Activated CD4-positive, alpha-beta memory T cell treated with anti-CD3 and anti-CD28 coated beads, Interleukin-2, amount 10 ng/mL, durations not matched to agents 7 days and 5 days (primary cell): ENCODE results near the gene SEMA4D. TPM values are rescaled to one million over a fixed set of nuclear protein-coding genes. Genes with fewer than 3 reads are reported as not detected.
A peak's percentile ranks its signal among the peaks of the same experiment; 100 is the strongest.

ENCODE experiments used
- CTCF ChIA-PET: fragments of 350-600 bp; sonication (Branson Sonifier 250); formaldehyde crosslinking; loops from one replicate; lab custom pipeline; 2021; ENCODE audit warnings: antibody characterized with exemption, inconsistent platforms; lab: Charles Lee
- POLR2A ChIA-PET: fragments of 350-600 bp; sonication (Branson Sonifier 250); formaldehyde crosslinking; loops from one replicate; lab custom pipeline; 2021; ENCODE audit warnings: antibody characterized with exemption; lab: Charles Lee
- DNase-seq: peaks from one replicate; pipeline ENCODE4 v3.0.0-alpha.2; 2020
- H3K27ac Mint-ChIP-seq: one replicate; pipeline ENCODE4 v1.8.0; 2021; ENCODE audit warnings: mild to moderate bottlenecking, mixed read lengths
- H3K27me3 Mint-ChIP-seq: one replicate; pipeline ENCODE4 v1.8.0; 2021; ENCODE audit warnings: mixed read lengths
- H3K36me3 Mint-ChIP-seq: one replicate; pipeline ENCODE4 v1.8.0; 2021; ENCODE audit warnings: low read depth, mixed read lengths
- H3K4me1 Mint-ChIP-seq: one replicate; pipeline ENCODE4 v1.8.0; 2021; ENCODE audit warnings: mixed read lengths
- H3K4me3 Mint-ChIP-seq: one replicate; pipeline ENCODE4 v1.8.0; 2021; ENCODE audit warnings: mild to moderate bottlenecking, mixed read lengths
- H3K9me3 Mint-ChIP-seq: one replicate; pipeline ENCODE4 v1.8.0; 2021; ENCODE audit warnings: mixed read lengths
- total RNA-seq, 2 experiments: library from RNA; stranded (reverse); gene quantifications; one replicate each; pipeline ENCODE4 v1.2.3, GENCODE V29; 2021

The SEMA4D gene
- total RNA-seq, 2 experiments from 2014 or later: 339 to 350 TPM

DNA sequence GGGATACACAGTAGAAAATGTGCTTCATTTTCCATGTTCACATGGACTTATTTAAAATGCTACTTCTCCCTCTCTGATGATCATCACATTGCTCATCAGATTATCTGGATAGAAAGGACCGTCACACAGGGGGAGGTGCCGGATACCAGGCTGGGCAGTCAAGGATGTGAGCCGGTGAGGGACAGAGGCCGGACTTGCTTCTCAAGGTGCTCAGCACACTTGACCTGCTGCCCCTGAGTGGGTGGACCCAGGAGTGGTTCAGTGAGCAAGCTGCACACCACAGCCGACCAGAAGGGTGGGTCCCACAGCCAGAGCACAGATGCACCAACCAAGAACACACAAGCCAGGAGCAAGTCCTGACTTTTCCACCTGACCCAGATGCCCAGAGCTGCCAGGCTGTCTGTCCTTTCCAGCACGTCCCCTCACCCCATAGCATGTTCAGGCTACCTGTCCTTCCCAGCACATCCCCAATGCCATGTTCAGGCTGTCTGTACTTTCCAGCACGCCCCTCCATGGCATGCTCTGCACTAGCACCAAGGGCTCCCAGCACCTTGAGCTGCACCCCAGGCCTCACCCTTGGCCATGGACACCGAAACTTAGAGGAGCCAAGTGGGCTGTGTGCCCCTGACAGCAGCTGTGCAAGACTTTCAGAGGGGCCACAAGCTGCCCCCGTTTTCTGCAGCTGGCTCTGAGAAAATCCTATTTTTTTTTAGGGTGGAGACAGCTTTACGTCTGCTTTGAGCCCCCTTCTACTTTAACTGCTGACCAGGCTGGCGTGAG is 101.8 kb downstream of the SEMA4D start:
- Mint-ChIP-seq H3K9me3 (no peaks in the 10 kb centered on the region), H3K4me1 (peaks cover 7% of the 10 kb centered on the region), H3K36me3 (peaks cover 89% of the 10 kb centered on the region), H3K27me3 (no peaks in the 10 kb centered on the region), H3K27ac (no peak overlapping the region), H3K4me3 (no peak overlapping the region)
- ChIA-PET CTCF (interaction anchor here (1.0 kb wide), 1 partner anchor 8 kb away, joined by 3 read pairs; no protein-coding TSS in a partner anchor), POLR2A (interaction anchor here (1.5 to 3.5 kb wide), 4 partner anchors 8 to 14 kb away, joined by 3 to 11 read pairs (median 5); no protein-coding TSS in a partner anchor)
- no peak for DNase-seq

DNA sequence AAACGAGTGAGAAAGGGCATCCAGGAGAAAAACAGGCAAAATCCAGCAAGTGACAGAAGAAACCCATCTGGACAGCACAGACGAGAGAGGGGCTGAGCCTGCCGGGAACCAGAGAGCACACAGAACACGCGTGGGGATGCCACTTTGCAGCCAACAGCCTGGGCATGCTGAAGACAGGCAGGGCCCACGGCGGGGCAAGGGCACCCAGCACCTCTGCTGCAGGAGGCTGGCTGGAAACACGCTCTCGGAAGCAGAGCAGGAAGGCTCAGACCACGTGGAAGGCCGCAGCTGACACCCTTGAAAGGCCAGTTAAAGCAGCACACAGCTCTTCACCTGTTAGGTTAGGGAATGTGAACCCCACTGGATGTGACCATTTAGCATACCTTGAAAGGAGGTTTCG is 103.5 kb downstream of the SEMA4D start:
- Mint-ChIP-seq H3K36me3 (peaks cover 90% of the 10 kb centered on the region), H3K4me1 (peaks cover 13% of the 10 kb centered on the region), H3K9me3 (no peaks in the 10 kb centered on the region), H3K27ac (no peak overlapping the region), H3K27me3 (no peaks in the 10 kb centered on the region), H3K4me3 (no peak overlapping the region)
- DNase-seq: no peak
- ChIA-PET CTCF (no interaction called here), POLR2A (interaction anchor here (1.4 to 2.1 kb wide), 3 partner anchors 14 to 50 kb away, joined by 4 to 6 read pairs (median 4); no protein-coding TSS in a partner anchor)

DNA sequence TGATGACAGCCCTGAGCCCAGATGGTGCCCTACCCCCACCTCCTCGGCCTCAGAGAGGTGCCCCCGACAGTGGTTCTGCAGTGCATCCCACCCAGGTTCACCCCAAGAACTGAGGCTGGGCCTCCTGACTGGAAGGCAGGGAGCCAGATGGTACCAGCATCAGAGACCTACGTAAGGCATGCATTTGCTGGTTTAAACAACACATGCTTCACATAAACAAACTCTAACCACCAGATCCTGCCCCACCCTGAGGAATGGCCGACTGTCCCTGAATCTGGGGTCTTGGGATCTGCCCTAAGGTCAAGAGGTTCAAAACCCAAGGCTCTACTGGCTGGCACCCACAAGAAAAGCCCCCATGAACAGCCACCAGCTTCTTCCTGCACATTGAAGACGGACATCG is 106.3 kb downstream of the SEMA4D start:
- no peaks in the 10 kb centered on the region for H3K9me3 Mint-ChIP-seq
- peaks cover 9% of the 10 kb centered on the region for H3K4me1 Mint-ChIP-seq
- CTCF ChIA-PET: no interaction called here
- no peak overlapping the region for H3K4me3 Mint-ChIP-seq
- no peak for DNase-seq
- POLR2A ChIA-PET: no interaction called here
- no peak overlapping the region for H3K27ac Mint-ChIP-seq
- H3K27me3 Mint-ChIP-seq: no peaks in the 10 kb centered on the region
- peaks cover 90% of the 10 kb centered on the region for H3K36me3 Mint-ChIP-seq

DNA sequence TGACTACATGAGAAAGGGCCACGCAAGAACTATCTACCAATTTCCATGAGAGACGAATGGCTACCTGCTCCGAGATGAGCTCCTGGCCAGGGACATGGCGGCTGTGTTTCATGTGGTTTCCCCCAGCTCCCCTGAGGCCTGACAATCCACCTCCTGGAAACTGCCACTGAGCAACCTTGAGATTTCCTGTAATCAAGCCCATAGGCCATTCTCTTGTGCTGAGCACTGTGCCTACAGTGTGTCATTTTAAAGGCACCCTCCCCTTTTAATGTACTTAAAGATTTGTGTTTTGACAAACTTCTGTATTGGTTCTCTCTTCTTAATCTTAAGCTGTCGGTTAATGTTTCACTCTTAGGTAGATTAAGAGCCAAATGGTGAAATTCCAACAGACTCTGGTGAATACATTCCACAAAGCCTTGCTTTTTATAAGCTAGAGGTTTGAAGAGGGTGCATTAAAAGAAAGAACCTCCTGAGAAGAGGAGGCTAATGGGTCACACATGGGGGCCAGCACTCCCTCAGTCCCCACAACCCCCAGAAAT is 107.3 kb downstream of the SEMA4D start:
- ChIA-PET CTCF (no interaction called here), POLR2A (interaction anchor here (0.8 to 1.0 kb wide), 4 partner anchors 11 to 34 kb away, joined by 3 to 4 read pairs (median 3); no protein-coding TSS in a partner anchor)
- Mint-ChIP-seq H3K4me1 (peaks cover 9% of the 10 kb centered on the region), H3K9me3 (no peaks in the 10 kb centered on the region), H3K36me3 (peaks cover 91% of the 10 kb centered on the region), H3K4me3 (no peak overlapping the region), H3K27me3 (no peaks in the 10 kb centered on the region), H3K27ac (peak overlapping the region; percentile 35)
- no peak for DNase-seq

DNA sequence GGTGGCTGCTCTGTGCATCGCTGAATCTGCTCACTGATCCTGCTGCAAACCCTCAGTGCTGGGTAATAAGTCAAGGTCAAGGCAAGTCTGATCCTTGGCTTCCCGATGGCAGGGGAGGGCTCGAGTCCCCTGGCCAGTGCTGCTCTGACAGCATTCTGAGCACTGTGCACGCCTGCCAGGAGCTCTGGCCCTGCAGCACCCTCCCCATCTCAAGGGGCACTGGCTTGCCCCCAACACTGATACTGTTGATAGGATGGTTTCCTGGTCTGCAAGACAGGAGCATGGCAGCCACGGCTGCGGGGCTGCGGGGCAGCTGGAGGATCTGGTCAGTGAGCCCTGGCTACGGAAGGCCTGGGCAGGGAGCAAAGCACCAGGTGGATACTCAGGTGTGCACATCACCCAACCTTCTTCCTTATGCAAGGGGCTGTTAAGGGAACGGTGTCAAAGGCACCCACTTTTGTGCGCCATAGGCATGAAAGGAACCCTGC is 107.8 kb downstream of the SEMA4D start:
- POLR2A ChIA-PET: interaction anchor here (1.0 kb wide), 2 partner anchors 16 to 17 kb away, joined by 3 read pairs; no protein-coding TSS in a partner anchor
- Mint-ChIP-seq H3K4me1 (peaks cover 12% of the 10 kb centered on the region), H3K27ac (peak overlapping the region; percentile 40), H3K27me3 (no peaks in the 10 kb centered on the region), H3K4me3 (no peak overlapping the region), H3K36me3 (peaks cover 93% of the 10 kb centered on the region), H3K9me3 (no peaks in the 10 kb centered on the region)
- DNase-seq: no peak
- CTCF ChIA-PET: no interaction called here

DNA sequence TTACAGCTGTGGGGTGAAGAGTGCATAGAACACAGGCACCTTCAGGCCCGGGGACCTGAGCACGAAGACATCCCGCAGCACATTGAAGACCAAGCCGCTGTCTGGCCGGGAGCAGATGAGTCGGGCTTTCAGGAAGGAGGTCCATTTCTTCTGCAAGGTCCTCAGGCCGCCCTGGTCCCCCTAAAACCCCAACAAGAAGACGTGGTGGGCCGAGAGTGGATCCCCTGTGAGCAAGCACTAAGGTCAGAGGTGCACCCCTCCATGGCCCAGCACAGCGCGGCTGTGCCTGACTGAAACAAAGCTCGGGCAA is 109.1 kb downstream of the SEMA4D start:
- Mint-ChIP-seq H3K36me3 (peaks cover 90% of the 10 kb centered on the region), H3K4me1 (peaks cover 20% of the 10 kb centered on the region), H3K27ac (no peak overlapping the region), H3K4me3 (no peak overlapping the region), H3K9me3 (no peaks in the 10 kb centered on the region), H3K27me3 (no peaks in the 10 kb centered on the region)
- POLR2A ChIA-PET: interaction anchor here (1.1 to 2.0 kb wide), 3 partner anchors 14 to 77 kb away, joined by 4 to 5 read pairs (median 4); no protein-coding TSS in a partner anchor
- no peak for DNase-seq
- CTCF ChIA-PET: interaction anchor here (0.8 kb wide), 1 partner anchor 62 kb away, joined by 3 read pairs; no protein-coding TSS in a partner anchor

DNA sequence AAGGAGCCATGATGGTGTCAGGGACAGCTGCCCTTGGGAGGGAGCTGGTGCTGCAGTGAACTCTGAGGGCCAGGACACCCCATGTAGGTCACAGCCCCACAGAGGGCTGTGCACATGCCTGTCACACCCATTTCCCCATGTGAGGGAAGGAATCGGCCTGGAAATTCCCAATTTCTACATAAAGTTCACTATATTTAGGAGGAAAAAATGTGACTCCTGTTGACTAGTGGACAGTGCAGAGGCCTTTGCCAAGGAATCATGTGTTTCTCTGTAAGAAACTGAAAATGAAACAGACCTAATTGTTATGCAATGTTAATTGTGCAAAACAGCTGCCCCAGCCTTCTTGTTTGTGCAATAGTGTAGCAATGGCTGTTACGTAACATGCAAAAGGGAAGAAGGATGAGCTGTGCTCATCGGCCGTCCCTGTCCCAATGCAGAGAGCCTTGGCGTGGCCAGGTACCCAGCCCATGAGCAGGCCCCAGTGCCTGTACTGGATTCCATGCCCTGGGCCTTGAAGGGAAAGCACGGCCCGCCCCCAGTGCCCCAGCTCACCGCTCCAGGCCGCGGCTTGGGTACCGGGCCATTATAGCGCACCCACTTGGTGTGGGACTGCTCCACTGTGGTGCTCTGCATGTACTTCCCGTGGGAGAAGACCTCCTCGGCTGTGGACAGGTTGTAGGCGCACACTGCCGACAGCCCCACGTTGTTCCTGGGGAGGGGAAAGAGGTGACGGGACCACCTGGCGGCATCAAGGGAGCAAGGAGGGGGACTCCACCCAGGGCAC is 109.6 kb downstream of the SEMA4D start:
- Mint-ChIP-seq H3K4me1 (peaks cover 24% of the 10 kb centered on the region), H3K9me3 (no peaks in the 10 kb centered on the region), H3K27ac (peak overlapping the region; percentile 26), H3K4me3 (no peak overlapping the region), H3K27me3 (no peaks in the 10 kb centered on the region), H3K36me3 (peaks cover 89% of the 10 kb centered on the region)
- DNase-seq: no peak
- ChIA-PET POLR2A (interaction anchor here (1.1 to 2.0 kb wide), 5 partner anchors 8 to 77 kb away, joined by 3 to 5 read pairs (median 4); no protein-coding TSS in a partner anchor), CTCF (interaction anchor here (0.7 to 0.8 kb wide), 2 partner anchors 63 to 160 kb away, joined by 3 to 5 read pairs; no protein-coding TSS in a partner anchor)

DNA sequence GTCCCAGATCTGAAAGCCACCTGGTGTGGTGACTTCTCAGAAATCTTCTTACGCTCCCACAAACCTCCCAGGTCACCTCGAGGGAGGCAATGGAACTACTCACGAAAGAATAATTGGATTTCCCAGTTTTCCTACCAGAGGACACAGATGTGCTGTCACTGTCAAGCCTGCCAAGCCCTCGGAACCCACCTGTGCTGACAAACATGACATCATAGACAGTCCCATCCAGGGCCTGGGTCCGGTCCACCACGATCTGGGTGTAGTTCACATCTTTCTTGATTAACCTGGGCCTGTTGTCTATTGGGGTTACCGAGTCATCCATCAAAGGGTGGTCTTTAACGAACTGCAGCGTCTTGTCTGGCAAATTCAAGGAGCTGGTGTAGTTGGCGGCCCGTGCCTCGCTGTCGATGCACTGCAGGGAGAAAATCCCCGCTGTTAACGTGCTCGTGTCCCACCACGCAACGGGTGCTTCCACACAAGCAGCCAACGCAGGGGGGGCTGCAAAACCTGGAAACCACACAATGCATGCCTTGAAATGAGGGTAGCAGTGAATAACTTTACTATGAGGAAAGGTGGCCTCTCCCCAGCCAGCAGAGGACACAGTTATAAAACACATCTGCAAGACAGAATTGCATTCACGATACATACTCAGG is 110.6 kb downstream of the SEMA4D start:
- no peaks in the 10 kb centered on the region for H3K9me3 Mint-ChIP-seq
- H3K4me1 Mint-ChIP-seq: peaks cover 29% of the 10 kb centered on the region
- H3K27ac Mint-ChIP-seq: no peak overlapping the region
- no peak for DNase-seq
- no peak overlapping the region for H3K4me3 Mint-ChIP-seq
- peaks cover 87% of the 10 kb centered on the region for H3K36me3 Mint-ChIP-seq
- no peaks in the 10 kb centered on the region for H3K27me3 Mint-ChIP-seq
- CTCF ChIA-PET: interaction anchor here (0.7 kb wide), 1 partner anchor 161 kb away, joined by 5 read pairs; no protein-coding TSS in a partner anchor
- POLR2A ChIA-PET: interaction anchor here (1.1 to 2.0 kb wide), 3 partner anchors 9 to 23 kb away, joined by 3 to 5 read pairs (median 3); no protein-coding TSS in a partner anchor

DNA sequence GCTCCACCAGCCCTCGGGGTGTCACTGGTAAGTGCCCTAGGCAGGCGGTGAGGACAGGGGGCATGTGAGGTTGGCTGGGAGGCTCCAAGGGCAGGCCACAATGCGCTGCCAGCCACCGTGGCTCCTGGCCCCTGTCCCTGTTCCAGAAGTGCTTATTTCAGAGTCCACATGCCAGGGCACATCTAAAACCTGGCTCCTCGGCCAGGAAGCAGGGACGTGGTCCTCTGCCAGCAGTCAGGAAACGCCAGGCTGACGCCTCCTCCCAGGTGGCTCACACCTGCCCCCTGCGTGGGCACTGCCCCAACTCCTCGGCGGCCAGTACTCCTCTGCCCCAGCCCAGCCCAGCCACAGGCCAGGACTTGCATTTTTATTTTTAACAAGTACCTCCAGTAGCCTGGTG is 111.1 kb downstream of the SEMA4D start:
- Mint-ChIP-seq H3K4me3 (no peak overlapping the region), H3K9me3 (no peaks in the 10 kb centered on the region), H3K4me1 (peaks cover 34% of the 10 kb centered on the region), H3K36me3 (peaks cover 87% of the 10 kb centered on the region), H3K27ac (no peak overlapping the region), H3K27me3 (no peaks in the 10 kb centered on the region)
- ChIA-PET CTCF (no interaction called here), POLR2A (interaction anchor here (1.0 kb wide), 1 partner anchor 23 kb away, joined by 3 read pairs; no protein-coding TSS in a partner anchor)
- DNase-seq: no peak

DNA sequence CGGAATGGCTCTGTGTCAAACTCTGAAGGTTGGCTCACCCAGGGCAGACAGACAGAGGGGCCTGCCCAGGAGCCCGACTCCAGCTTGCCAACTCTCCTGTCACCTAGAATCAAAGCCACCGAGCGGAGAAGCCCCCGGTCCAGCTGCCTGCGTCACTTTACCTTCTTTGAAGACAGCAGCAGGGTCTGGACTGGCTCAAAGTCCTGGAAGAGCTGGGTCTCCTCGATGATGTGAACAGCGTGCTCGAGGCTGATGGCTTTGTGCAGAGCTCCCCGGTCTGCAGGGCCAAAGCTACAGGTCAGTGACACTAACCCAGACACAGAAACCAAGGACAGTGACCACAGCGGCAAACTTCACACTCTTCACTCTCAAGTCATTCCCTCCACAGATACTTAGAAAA is 111.7 kb downstream of the SEMA4D start:
- no peaks in the 10 kb centered on the region for H3K9me3 Mint-ChIP-seq
- no peak for DNase-seq
- ChIA-PET POLR2A (interaction anchor here (1.0 to 3.5 kb wide), 2 partner anchors 11 to 24 kb away, joined by 3 to 11 read pairs; no protein-coding TSS in a partner anchor), CTCF (no interaction called here)
- peaks cover 89% of the 10 kb centered on the region for H3K36me3 Mint-ChIP-seq
- H3K27ac Mint-ChIP-seq: peak overlapping the region; percentile 40
- H3K4me3 Mint-ChIP-seq: no peak overlapping the region
- H3K4me1 Mint-ChIP-seq: peaks cover 38% of the 10 kb centered on the region
- no peaks in the 10 kb centered on the region for H3K27me3 Mint-ChIP-seq

DNA sequence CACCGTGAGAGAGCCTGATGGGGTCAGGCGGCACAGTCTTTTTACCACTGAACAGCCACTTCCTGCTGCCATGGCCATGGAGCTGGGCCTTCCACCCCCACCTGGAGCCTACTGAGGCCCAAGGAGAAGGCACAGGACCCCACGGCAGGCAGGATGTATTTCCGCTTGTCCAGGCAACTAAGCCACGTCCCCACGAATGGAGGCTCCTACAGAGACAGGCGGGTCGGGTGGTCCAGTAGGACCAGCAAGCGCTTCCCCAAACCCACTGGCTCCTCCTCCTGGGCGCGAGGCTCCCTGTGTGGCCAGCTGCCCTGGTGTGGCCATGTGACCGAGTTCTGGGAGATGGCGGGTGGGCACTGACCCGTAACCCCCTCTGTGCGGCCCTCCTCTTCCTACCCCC is 113.1 kb downstream of the SEMA4D start:
- no peak for DNase-seq
- CTCF ChIA-PET: interaction anchor here (1.4 kb wide), 1 partner anchor 164 kb away, joined by 4 read pairs; no protein-coding TSS in a partner anchor
- Mint-ChIP-seq H3K36me3 (peaks cover 86% of the 10 kb centered on the region), H3K9me3 (no peaks in the 10 kb centered on the region), H3K4me3 (no peak overlapping the region), H3K27me3 (no peaks in the 10 kb centered on the region), H3K4me1 (peaks cover 35% of the 10 kb centered on the region), H3K27ac (peak overlapping the region; percentile 26)
- POLR2A ChIA-PET: interaction anchor here (1.5 to 3.5 kb wide), 2 partner anchors 13 to 24 kb away, joined by 3 to 11 read pairs; no protein-coding TSS in a partner anchor
